MM.1S (cell line): Measurements from ENCODE around the gene NBPF9.
A peak's percentile ranks its signal among the peaks of the same experiment; 100 is the strongest.
"Not testable (repeated sequence)": the region's sequence is repeated elsewhere in the genome, so short reads cannot be mapped to it uniquely, and the experiment has no call there.

Source experiments
- DNase-seq: peaks from one replicate; pipeline ENCODE4 v3.0.0-alpha.2; 2015
- H2AFZ ChIP-seq: fragments of 300-600 bp; sonication (generic); 2 replicates; pipeline ENCODE4 v1.6.0; 2016; ENCODE audit warnings: antibody characterized with exemption, low read length
- H3F3A ChIP-seq: fragments of 300-600 bp; sonication (generic); 2 replicates; pipeline ENCODE4 v1.6.1; 2016; ENCODE audit warnings: mild to moderate bottlenecking, antibody characterized with exemption, low read length, moderate library complexity, mixed read lengths; ENCODE audit not compliant: insufficient read depth
- H3K27ac ChIP-seq: fragments of 300-600 bp; sonication (generic); 2 replicates; pipeline ENCODE4 v1.5.1; 2016; ENCODE audit warnings: mild to moderate bottlenecking, low read length
- H3K27me3 ChIP-seq: fragments of 300-600 bp; sonication (generic); replicated peaks from 2 replicates; pipeline ENCODE4 v1.6.0; 2016; ENCODE audit warnings: low read length; ENCODE audit not compliant: insufficient read depth
- H3K36me3 ChIP-seq: fragments of 300-600 bp; sonication (generic); replicated peaks from 2 replicates; pipeline ENCODE4 v1.6.1; 2016; ENCODE audit warnings: mild to moderate bottlenecking, low read length, mixed read lengths; ENCODE audit not compliant: insufficient read depth
- H3K4me1 ChIP-seq: fragments of 300-600 bp; sonication (generic); 2 replicates; pipeline ENCODE4 v1.6.1; 2016; ENCODE audit warnings: low read length, mixed read lengths
- H3K4me2 ChIP-seq: fragments of 300-600 bp; sonication (generic); 2 replicates; pipeline ENCODE4 v1.6.0; 2016; ENCODE audit warnings: low read depth, low read length
- H3K4me3 ChIP-seq: fragments of 300-600 bp; sonication (generic); 2 replicates; pipeline ENCODE4 v1.5.1; 2016; ENCODE audit warnings: low read length, mixed read lengths
- H3K79me2 ChIP-seq: fragments of 300-600 bp; sonication (generic); 2 replicates; pipeline ENCODE4 v1.6.1; 2016; ENCODE audit warnings: mixed run types, low read length, mixed read lengths
- H3K9ac ChIP-seq: fragments of 300-600 bp; sonication (generic); 2 replicates; pipeline ENCODE4 v1.6.1; 2016; ENCODE audit warnings: low read length, mixed read lengths
- H3K9me2 ChIP-seq: fragments of 300-600 bp; sonication (generic); replicated peaks from 2 replicates; pipeline ENCODE4 v1.6.1; 2016; ENCODE audit warnings: mild to moderate bottlenecking, low read length, mixed read lengths; ENCODE audit not compliant: insufficient read depth
- H3K9me3 ChIP-seq: fragments of 300-600 bp; sonication (generic); replicated peaks from 2 replicates; pipeline ENCODE4 v1.6.1; 2016; ENCODE audit warnings: mild to moderate bottlenecking, low read length, mixed read lengths; ENCODE audit not compliant: insufficient read depth
- H4K20me1 ChIP-seq: fragments of 300-600 bp; sonication (generic); 2 replicates; pipeline ENCODE4 v1.6.1; 2016; ENCODE audit warnings: mild to moderate bottlenecking, low read length, moderate library complexity, mixed read lengths; ENCODE audit not compliant: insufficient read depth

Gene NBPF9

GRCh38 chr1:149103109-149104081, at the start of gene NBPF9:
Gene NBPF9, minus strand, starts transcription at chr1:149103551. Its CDS starts 21,412 bp downstream, at chr1:149082139.
- peak; percentile 63 for DNase-seq
- H3K4me1 ChIP-seq, H3K36me3 ChIP-seq, H3K9me2 ChIP-seq, H3K79me2 ChIP-seq, H3K9me3 ChIP-seq, H4K20me1 ChIP-seq, H3K27me3 ChIP-seq, H3K27ac ChIP-seq, H3F3A ChIP-seq, H2AFZ ChIP-seq, H3K4me2 ChIP-seq: not testable (repeated sequence)
- peak within 1 kb of the TSS; percentile 48; the same call in 1 of the 2 replicates for H3K4me3 ChIP-seq
- H3K9ac ChIP-seq = peak within 1 kb of the TSS; percentile 28; the same call in 1 of the 2 replicates

- H3K9me2 ChIP-seq, H3K4me3 ChIP-seq, H4K20me1 ChIP-seq, H3F3A ChIP-seq, H3K79me2 ChIP-seq, H3K4me2 ChIP-seq, H3K9ac ChIP-seq, H3K27ac ChIP-seq, H2AFZ ChIP-seq, H3K27me3 ChIP-seq, H3K36me3 ChIP-seq, H3K9me3 ChIP-seq, H3K4me1 ChIP-seq: not testable (repeated sequence)
- peak; percentile 3 for DNase-seq
These were observed 46.6 kb upstream of the NBPF9 start for GRCh38 chr1:149149909-149150308.

- not testable (repeated sequence) for DNase-seq, H3K27me3 ChIP-seq, H3K36me3 ChIP-seq, H3K9me2 ChIP-seq, H3K4me1 ChIP-seq, H3K9me3 ChIP-seq, H4K20me1 ChIP-seq, H3K9ac ChIP-seq, H3K27ac ChIP-seq, H3K4me3 ChIP-seq, H3K79me2 ChIP-seq, H2AFZ ChIP-seq, H3K4me2 ChIP-seq, H3F3A ChIP-seq
These were observed 34.2 kb upstream of the NBPF9 start for GRCh38 chr1:149137585-149137984.

- not testable (repeated sequence) for H3F3A ChIP-seq, H3K9me3 ChIP-seq, H3K36me3 ChIP-seq, H3K79me2 ChIP-seq, H3K27ac ChIP-seq, H3K9ac ChIP-seq, H3K4me2 ChIP-seq, H3K4me1 ChIP-seq, H4K20me1 ChIP-seq, H2AFZ ChIP-seq, H3K4me3 ChIP-seq, H3K9me2 ChIP-seq, H3K27me3 ChIP-seq
- DNase-seq = peak; percentile 3
These were observed 27.6 kb upstream of the NBPF9 start for GRCh38 chr1:149130938-149131337.

GRCh38 chr1:149129245-149129644, 25.9 kb upstream of the NBPF9 start:
- H3F3A ChIP-seq, H3K9me2 ChIP-seq, H3K4me2 ChIP-seq, DNase-seq, H2AFZ ChIP-seq, H3K79me2 ChIP-seq, H3K9me3 ChIP-seq, H3K27me3 ChIP-seq, H4K20me1 ChIP-seq, H3K4me1 ChIP-seq, H3K4me3 ChIP-seq, H3K9ac ChIP-seq, H3K27ac ChIP-seq, H3K36me3 ChIP-seq: not testable (repeated sequence)

GRCh38 chr1:149126555-149127145, 23.3 kb upstream of the NBPF9 start:
- H3F3A ChIP-seq, H3K27me3 ChIP-seq, H3K79me2 ChIP-seq, H2AFZ ChIP-seq, H3K9me3 ChIP-seq, DNase-seq, H3K27ac ChIP-seq, H3K4me3 ChIP-seq, H3K9me2 ChIP-seq, H3K4me1 ChIP-seq, H3K4me2 ChIP-seq, H4K20me1 ChIP-seq, H3K9ac ChIP-seq, H3K36me3 ChIP-seq: not testable (repeated sequence)

GRCh38 chr1:149123948-149124926, 20.9 kb upstream of the NBPF9 start:
- not testable (repeated sequence) for H3K4me1 ChIP-seq, H3K9me3 ChIP-seq, H3K9ac ChIP-seq, H3K79me2 ChIP-seq, H3K27ac ChIP-seq, H3K9me2 ChIP-seq, H3F3A ChIP-seq, H3K4me3 ChIP-seq, H3K4me2 ChIP-seq, DNase-seq, H3K36me3 ChIP-seq, H2AFZ ChIP-seq, H4K20me1 ChIP-seq, H3K27me3 ChIP-seq
